NCI-H1092 (cell line): ENCODE results near the gene DDX51.
"Not testable (repeated sequence)": the region's sequence is repeated elsewhere in the genome, so short reads cannot be mapped to it uniquely, and the experiment has no call there.

Source experiments
- DNase-seq: peaks from one replicate; lab custom pipeline; 2025; lab: John Stamatoyannopoulos, UW

DDX51 gene

GRCh38 chr12:132117558-132117875, 26.6 kb downstream of the DDX51 start:
- no peak for DNase-seq

GRCh38 chr12:132116709-132117557, 27.2 kb downstream of the DDX51 start:
- DNase-seq, result no peak

DNA sequence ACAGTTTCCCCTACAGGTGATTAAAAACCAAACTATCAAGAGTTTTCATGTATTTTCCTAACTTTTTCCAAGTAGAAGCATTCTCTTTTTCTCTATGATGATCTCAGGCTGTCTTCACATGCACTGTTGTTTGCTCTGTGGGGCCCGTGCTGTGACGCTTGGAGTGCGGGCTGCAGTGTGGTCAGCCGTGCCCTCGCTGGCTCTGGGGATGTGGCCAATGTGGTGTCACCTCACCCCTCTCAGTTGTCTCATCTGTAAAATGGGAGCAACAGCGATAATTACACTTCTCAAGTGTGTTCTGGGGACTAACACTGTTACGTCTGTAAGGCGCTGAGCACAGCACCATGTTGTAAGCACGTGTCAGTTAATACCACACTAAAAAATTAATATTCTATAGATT, 28.6 kb downstream of the DDX51 start:
- DNase-seq, result no peak

GRCh38 chr12:132114667-132115066, 29.5 kb downstream of the DDX51 start:
- no peak for DNase-seq

GRCh38 chr12:132111654-132112304, 32.3 kb downstream of the DDX51 start:
- DNase-seq, result no peak

DNA sequence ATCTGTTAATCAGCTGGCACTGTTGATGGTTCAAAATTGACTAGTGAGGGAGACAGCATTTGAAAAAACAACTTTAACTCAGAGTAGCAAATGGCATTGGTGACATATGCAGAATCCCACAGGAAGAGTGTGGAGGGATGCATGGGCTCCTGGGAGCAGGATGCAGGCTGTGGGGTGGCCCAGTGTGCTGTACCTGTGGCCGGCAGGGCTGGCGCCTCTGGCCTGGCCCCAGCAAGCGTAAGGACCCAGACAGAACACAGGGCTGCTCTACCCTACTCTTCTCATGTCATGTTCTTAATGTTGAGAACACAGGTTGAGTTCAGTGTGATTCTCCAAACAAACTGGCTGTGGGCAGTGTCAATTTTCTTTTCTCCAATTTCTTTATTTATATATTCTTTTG, 33.4 kb downstream of the DDX51 start:
- DNase-seq, result no peak

DNA sequence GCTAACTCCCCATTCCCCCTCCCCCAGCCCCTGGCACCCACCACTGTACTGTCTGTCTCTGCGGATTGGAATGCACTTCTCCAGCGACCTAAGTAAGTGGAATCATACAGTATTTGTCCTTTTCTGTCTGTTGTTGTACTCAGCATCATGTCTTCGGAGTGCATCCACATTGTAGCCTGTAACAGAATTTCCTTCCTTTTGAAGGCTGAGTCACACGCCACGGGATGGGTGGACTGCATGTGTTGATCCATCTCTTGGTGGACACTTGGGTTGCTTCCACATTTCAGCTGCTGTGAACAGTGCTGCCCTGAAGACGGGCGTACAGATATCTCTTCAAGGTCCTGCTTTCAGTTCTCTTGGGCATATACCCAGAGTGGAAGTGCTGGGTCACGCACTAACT, 34.4 kb downstream of the DDX51 start:
- DNase-seq, result no peak

GRCh38 chr12:132108211-132108832, 35.8 kb downstream of the DDX51 start:
- DNase-seq, result no peak

- DNase-seq, result no peak
These were observed 37.2 kb downstream of the DDX51 start for GRCh38 chr12:132106921-132107320.

GRCh38 chr12:132105467-132105866, 38.7 kb downstream of the DDX51 start:
- DNase-seq, result no peak

GRCh38 chr12:132103542-132104308, 40.4 kb downstream of the DDX51 start:
- DNase-seq, result no peak

- DNase-seq, result not testable (repeated sequence)
These were observed 41.0 kb downstream of the DDX51 start for GRCh38 chr12:132103072-132103471.

DNA sequence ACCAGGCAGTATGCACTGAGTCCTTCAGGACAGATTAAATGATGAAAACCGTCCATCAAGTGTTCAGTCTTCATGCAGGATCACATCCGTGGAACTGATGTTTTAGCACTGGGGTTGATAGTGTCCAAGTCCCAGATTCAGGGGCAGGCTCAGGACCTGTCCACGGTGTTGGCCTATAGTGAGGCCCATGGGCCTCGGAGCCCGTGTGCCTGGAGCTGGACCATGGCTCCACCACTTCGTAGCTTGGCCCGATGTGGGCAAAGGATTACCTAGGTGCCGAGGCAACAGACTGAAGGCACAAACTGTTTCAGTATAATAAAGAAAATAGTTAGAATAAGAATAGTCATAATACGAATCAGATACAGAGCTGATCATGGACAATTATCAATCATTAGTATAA, 41.8 kb downstream of the DDX51 start:
- no peak for DNase-seq

DNA sequence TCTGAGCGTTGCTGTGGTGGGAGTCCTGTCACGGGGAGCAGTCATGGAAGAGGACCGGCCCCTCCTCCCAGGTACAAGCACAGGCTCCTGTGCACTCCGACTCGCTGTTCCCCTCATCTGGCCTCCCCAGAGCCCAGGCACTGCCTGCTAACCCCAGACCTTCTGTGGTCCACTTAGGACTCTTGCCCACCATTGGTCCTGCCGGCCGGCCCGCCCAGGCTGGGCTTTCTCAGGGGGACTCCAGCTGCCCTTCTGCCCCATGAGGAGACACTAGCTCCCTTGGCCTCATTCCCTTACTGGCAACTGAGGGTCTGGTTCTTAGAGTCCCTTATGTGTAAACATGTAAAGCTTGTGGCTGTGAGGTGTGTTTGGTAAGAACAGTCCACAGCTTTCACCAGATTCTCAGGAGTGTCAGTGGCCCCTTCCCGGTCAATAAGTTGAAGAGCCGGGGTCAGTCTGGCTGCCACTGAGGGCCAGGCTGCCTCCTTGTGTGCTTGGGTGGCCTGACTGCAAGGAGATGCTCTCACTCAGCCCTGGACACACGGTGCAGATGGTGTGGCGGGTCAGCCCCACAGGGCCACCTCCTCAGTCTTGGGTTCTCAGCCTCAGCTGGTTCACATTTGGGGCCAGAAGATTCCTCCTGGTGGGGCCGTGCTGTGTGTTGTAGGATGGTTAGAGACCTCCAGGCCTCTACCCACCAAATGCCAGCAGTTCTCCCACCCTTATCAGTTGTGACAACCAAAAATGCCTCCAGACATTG, 43.6 kb downstream of the DDX51 start:
- no peak for DNase-seq

DNA sequence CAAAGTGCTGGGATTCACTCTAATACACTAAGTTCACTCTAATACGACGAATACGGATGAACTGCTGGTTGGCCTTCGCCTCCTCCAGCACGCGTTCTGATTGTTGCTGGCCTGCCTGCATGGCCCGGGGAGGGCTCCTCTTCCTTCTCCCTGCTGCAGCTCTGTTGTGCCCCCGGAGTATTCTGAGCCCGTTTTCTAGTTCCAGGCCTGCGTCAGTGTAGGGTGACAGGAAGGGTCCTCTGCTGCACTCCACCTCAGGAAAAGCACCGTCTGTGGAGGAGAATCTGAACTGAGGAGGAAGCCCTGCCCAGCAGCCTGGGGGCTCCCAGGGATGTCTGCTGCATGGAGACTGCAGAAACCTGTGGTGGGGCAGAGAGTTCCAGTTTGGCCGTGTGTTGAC, 44.4 kb downstream of the DDX51 start:
- no peak for DNase-seq

GRCh38 chr12:132095520-132096409, 48.4 kb downstream of the DDX51 start:
- DNase-seq, result no peak

GRCh38 chr12:132094269-132094891, 49.7 kb downstream of the DDX51 start:
- no peak for DNase-seq

GRCh38 chr12:132089407-132089910, 54.7 kb downstream of the DDX51 start:
- DNase-seq, result no peak
